Measurements from ENCODE around the gene EVA1B.

DNA sequence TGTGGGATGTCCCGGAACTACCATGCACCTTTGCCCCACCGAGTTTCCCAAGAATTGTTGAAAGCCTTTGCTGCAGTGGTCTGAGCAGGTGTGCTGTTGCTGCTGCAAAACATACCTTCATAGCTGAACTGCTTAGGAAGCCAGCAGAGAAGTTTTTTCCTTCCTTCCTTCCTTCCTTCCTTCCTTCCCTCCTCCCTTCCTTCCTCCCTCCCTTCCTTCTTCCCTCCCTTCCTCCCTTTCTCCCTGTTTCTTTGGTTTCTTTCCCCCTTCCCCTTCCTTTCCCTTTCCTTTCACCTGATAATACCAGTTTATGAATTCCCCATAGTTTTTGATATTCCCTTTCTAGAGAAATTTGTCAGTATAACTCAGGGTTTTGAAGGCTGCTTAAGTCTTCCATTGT, 28.1 kb downstream of the EVA1B start:
- no peak for TF ChIP-seq POLR2A (IDR thresholded peaks at IDR 0.05)
- TF ChIP-seq CTCF (IDR thresholded peaks at IDR 0.05), result no peak
- no peak for TF ChIP-seq POLR2AphosphoS5 (IDR thresholded peaks at IDR 0.05; ENCODE audit: insufficient read depth in 1 of 2, low read depth in 1 of 2)
